Lower leg skin (tissue), 4 donors: ENCODE results near the gene CFAP44. TPM values are rescaled to one million over a fixed set of nuclear protein-coding genes. Genes with fewer than 3 reads are reported as not detected.

Experiments used
- DNase-seq, 2 donors: peaks; one replicate each; pipeline ENCODE4 v3.0.0-alpha.2; 2019; ENCODE audit warnings: low spot score in 2 of 2
- H3K4me3 ChIP-seq: fragments of 200-600 bp; sonication (generic); 2 replicates; pipeline ENCODE4 v1.5.1; 2017; ENCODE audit warnings: mild to moderate bottlenecking, low read depth; ENCODE audit not compliant: poor library complexity, severe bottlenecking
- CTCF ChIP-seq, 3 donors: fragments of 450-650 bp; IDR thresholded peaks; one replicate each; pipeline ENCODE4 v1.5.1; 2016; ENCODE audit warnings: antibody characterized with exemption in 3 of 3, mild to moderate bottlenecking in 3 of 3, moderate library complexity in 2 of 3
- POLR2A ChIP-seq, 2 donors: fragments of 450-650 bp; IDR thresholded peaks; one replicate each; pipeline ENCODE4 v1.6.1; 2016 to 2017; ENCODE audit warnings: antibody characterized with exemption in 2 of 2, mild to moderate bottlenecking in 1 of 2, moderate library complexity in 1 of 2
- WGBS, 2 donors: methylation state at CpG; one replicate each; pipeline ENCODE4 v1.1.5; 2018; 5-methylcytosine and 5-hydroxymethylcytosine counted together
- intact Hi-C: fragments of 100-400 bp; cut with DNase I; formaldehyde crosslinking; loops from one replicate; pipeline ENCODE4 v1.15.0; 2023; ENCODE audit warnings: low total_unique reads
- total RNA-seq, 4 donors: library from RNA; depleted of rRNA; stranded (reverse); fragments of >200 nt; gene quantifications; one replicate each; pipeline ENCODE4 v1.1.0, GENCODE V29; 2016

Gene CFAP44
- total RNA-seq, 4 donors from 2014 or later: 2.2 to 5.7 (median 4.1) TPM

- TF ChIP-seq CTCF (IDR thresholded peaks at IDR 0.05) (no peak), POLR2A (IDR thresholded peaks at IDR 0.05) (no peak)
- no peak overlapping the region for H3K4me3 ChIP-seq
- intact Hi-C loops: no loop called here
- no peak for DNase-seq
Measured at GRCh38 chr3:113455446-113455845, 14.2 kb upstream of the CFAP44 start.

- TF ChIP-seq CTCF (IDR thresholded peaks at IDR 0.05): no peak
- TF ChIP-seq POLR2A (IDR thresholded peaks at IDR 0.05): no peak
- intact Hi-C loops: no loop called here
- WGBS, 2 donors: 93% methylated on average over 3 of the region's 3 CpGs
- no peak for DNase-seq
- no peak overlapping the region for H3K4me3 ChIP-seq
Measured at GRCh38 chr3:113454630-113455029, 13.3 kb upstream of the CFAP44 start.

GRCh38 chr3:113454057-113454456 is 12.8 kb upstream of the CFAP44 start:
- TF ChIP-seq POLR2A (IDR thresholded peaks at IDR 0.05): no peak
- TF ChIP-seq CTCF (IDR thresholded peaks at IDR 0.05): no peak

GRCh38 chr3:113450911-113451310 is 9.6 kb upstream of the CFAP44 start:
- 97 to 98% methylated on average over 1 of the region's 1 CpG for WGBS, 2 donors
- TF ChIP-seq POLR2A (IDR thresholded peaks at IDR 0.05) (no peak), CTCF (IDR thresholded peaks at IDR 0.05) (no peak)
- no peak for DNase-seq
- no peak overlapping the region for H3K4me3 ChIP-seq
- intact Hi-C loops: no loop called here

More at GRCh38 chr3:113454057-113454456, 12.8 kb upstream of the CFAP44 start:
- H3K4me3 ChIP-seq: no peak overlapping the region
- no peak for DNase-seq
- WGBS, 2 donors: 86 to 88% methylated on average over 6 of the region's 6 CpGs
- intact Hi-C loops: no loop called here

GRCh38 chr3:113439606-113440005 is 1.7 kb downstream of the CFAP44 start:
- no peak overlapping the region for H3K4me3 ChIP-seq
- DNase-seq: no peak
- TF ChIP-seq CTCF (IDR thresholded peaks at IDR 0.05): no peak
- no peak for TF ChIP-seq POLR2A (IDR thresholded peaks at IDR 0.05)
- WGBS, 2 donors: 88 to 89% methylated on average over 3 of the region's 3 CpGs
- intact Hi-C loops: no loop called here

GRCh38 chr3:113438224-113438623 is 3.1 kb downstream of the CFAP44 start:
- H3K4me3 ChIP-seq: no peak overlapping the region
- DNase-seq: no peak
- TF ChIP-seq CTCF (IDR thresholded peaks at IDR 0.05) (no peak), POLR2A (IDR thresholded peaks at IDR 0.05) (no peak)
- intact Hi-C loops: no loop called here
